Heart right ventricle (tissue), 16 donors: ENCODE data around the gene RANBP9. TPM values are rescaled to one million over a fixed set of nuclear protein-coding genes. Genes with fewer than 3 reads are reported as not detected.
A peak's percentile ranks its signal among the peaks of the same experiment; 100 is the strongest.

ENCODE experiments used
- ATAC-seq, 8 donors: fragments of 200-7000 bp; cut with Tn5 transposase; one replicate each; pipeline ENCODE4 v1.9.1; 2020; ENCODE audit warnings: mild to moderate bottlenecking in 8 of 8, moderate library complexity in 8 of 8, moderate number of reproducible peaks in 1 of 8
- DNase-seq, 2 donors: peaks; one replicate each; pipeline ENCODE4 v3.0.0-alpha.2; 2020
- H3K27ac ChIP-seq, 10 donors: fragments of 200-600 bp; sonication (generic) in 2 of 10; one replicate each; pipeline versions ENCODE4 v1.5.0 to v1.8.0; 2020 to 2022; ENCODE audit warnings: mild to moderate bottlenecking in 3 of 10
- H3K27me3 ChIP-seq, 7 donors: fragments of 200-600 bp; one replicate each; pipeline ENCODE4 v1.8.0; 2021 to 2022; ENCODE audit warnings: mild to moderate bottlenecking in 2 of 7
- H3K36me3 ChIP-seq, 9 donors: fragments of 200-600 bp; sonication (generic) in 1 of 9; one replicate each; pipeline versions ENCODE4 v1.5.0 to v1.8.0; 2020 to 2022; ENCODE audit warnings: mild to moderate bottlenecking in 2 of 9
- H3K4me1 ChIP-seq, 9 donors: fragments of 200-600 bp; sonication (generic) in 1 of 9; one replicate each; pipeline versions ENCODE4 v1.5.0 to v1.8.0; 2020 to 2022; ENCODE audit warnings: mild to moderate bottlenecking in 4 of 9
- H3K4me3 ChIP-seq, 10 donors: fragments of 200-600 bp; sonication (generic) in 2 of 10; one replicate each; pipeline versions ENCODE4 v1.5.0 to v1.8.0; 2020 to 2022; ENCODE audit warnings: mild to moderate bottlenecking in 7 of 10, moderate library complexity in 2 of 10
- H3K9me3 ChIP-seq, 11 donors: fragments of 200-600 bp in 10 of 11; sonication (generic) in 2 of 11; one replicate each; pipeline versions ENCODE4 v1.5.0 to v1.8.0; 2013 to 2022; ENCODE audit warnings: mild to moderate bottlenecking in 2 of 11, control low read depth in 1 of 11, moderate library complexity in 1 of 11
- WGBS, 2 donors: extraction: QIAGEN DNeasy Blood & Tissue Kit; methylation state at CpG; one replicate each; pipeline ENCODE4 v1.1.7; 2013; ENCODE audit warnings: inconsistent platforms in 1 of 2; 5-methylcytosine and 5-hydroxymethylcytosine counted together
- intact Hi-C, 10 donors: fragments of 100-400 bp; cut with DNase I; formaldehyde crosslinking; loops; one replicate each; pipeline versions ENCODE4 v1.11.1 to v1.14.2; 2022
- polyA plus RNA-seq, 2 donors: library from polyadenylated mRNA; stranded (reverse); fragments of 200-250 nt; gene quantifications; one replicate each; pipeline ENCODE4 v1.2.3, GENCODE V29; 2013
- total RNA-seq, 10 donors: library from RNA; stranded (reverse); fragmentation: NEBNext Ultra II Directional in 3 of 10; extraction: Animal tissue kit (Norgen Biotek cat#: 25700) in 3 of 10; gene quantifications; one replicate each; pipeline versions ENCODE4 v1.2.1 to v1.2.4, GENCODE V29; 2021 to 2023
- TF ChIP-seq, protein P1 (sequence below), 9 donors: fragments of 200-600 bp; sonication (generic) in 2 of 9; IDR thresholded peaks; one replicate each; pipeline versions ENCODE4 v1.5.0 to v1.8.0; 2021 to 2022; ENCODE audit warnings: antibody characterized with exemption in 9 of 9, mild to moderate bottlenecking in 5 of 9, moderate library complexity in 1 of 9
- donor health status: Arrhythmogenic right ventricular cardiomyopathy.
- donor health status: ischemic (EF 13 %, LVEDD 7.1; RV severe dilation, severe dysfunction).
- donor health status: healthy with polysubstance abuse.
- donor health status: DM: no; HTN: yes; CAD: no.
- donor health status: DM: no; HTN: no; CAD: no.
- donor health status: ischemic (EF 25% LVEDD 6.9; RV normal size, moderate dysfunction).
- donor health status: ischemic (EF 25% LVEDD 5.7; RV mildly dilated, moderate dysfunction).
- donor health status: healthy.
- donor health status: DM: yes; HTN: yes; CAD: no.
- donor health status: Ischemic cardiomyopathy.
- donor health status: ischemic (EF 35%, LVEDD 5.7; RV mildly dilated, moderate dysfunction).
- donor health status: nonischemic (EF 11% LVEDD 7.7; RV severe dilation, severe dysfunction).
- donor health status: DM: yes; HTN: yes; CAD: no.
- donor health status: PGD.
- donor health status: ischemic (EF 29% LVEDD 5.4; RV normal size, mild dysfunction).
- donor health status: nonischemic (EF 23%, LVEDD 6.1; RV moderate dilation, normal function).

The RANBP9 gene
- total and polyA plus RNA-seq, 12 donors, result 10.0 to 41.6 (median 33.8) TPM

GRCh38 chr6:13735031-13735430 is 23.4 kb upstream of the RANBP9 start:
- TF ChIP-seq, protein P1, sequence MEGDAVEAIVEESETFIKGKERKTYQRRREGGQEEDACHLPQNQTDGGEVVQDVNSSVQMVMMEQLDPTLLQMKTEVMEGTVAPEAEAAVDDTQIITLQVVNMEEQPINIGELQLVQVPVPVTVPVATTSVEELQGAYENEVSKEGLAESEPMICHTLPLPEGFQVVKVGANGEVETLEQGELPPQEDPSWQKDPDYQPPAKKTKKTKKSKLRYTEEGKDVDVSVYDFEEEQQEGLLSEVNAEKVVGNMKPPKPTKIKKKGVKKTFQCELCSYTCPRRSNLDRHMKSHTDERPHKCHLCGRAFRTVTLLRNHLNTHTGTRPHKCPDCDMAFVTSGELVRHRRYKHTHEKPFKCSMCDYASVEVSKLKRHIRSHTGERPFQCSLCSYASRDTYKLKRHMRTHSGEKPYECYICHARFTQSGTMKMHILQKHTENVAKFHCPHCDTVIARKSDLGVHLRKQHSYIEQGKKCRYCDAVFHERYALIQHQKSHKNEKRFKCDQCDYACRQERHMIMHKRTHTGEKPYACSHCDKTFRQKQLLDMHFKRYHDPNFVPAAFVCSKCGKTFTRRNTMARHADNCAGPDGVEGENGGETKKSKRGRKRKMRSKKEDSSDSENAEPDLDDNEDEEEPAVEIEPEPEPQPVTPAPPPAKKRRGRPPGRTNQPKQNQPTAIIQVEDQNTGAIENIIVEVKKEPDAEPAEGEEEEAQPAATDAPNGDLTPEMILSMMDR (IDR thresholded peaks at IDR 0.05), result no peak
- DNase-seq, result no peak
- Histone ChIP-seq H3K4me3 (no peak overlapping the region), H3K9me3 (no peaks in the 10 kb centered on the region), H3K27me3 (no peaks in the 10 kb centered on the region), H3K36me3 (no peaks in the 10 kb centered on the region), H3K27ac (no peak overlapping the region), H3K4me1 (peaks cover 0 to 10% (median 0%) of the 10 kb centered on the region in 9 donors)
- intact Hi-C loops, result no loop called here
- no peak for ATAC-seq
- WGBS, 2 donors, result 89 to 91% methylated on average over 2 of the region's 2 CpGs

DNA sequence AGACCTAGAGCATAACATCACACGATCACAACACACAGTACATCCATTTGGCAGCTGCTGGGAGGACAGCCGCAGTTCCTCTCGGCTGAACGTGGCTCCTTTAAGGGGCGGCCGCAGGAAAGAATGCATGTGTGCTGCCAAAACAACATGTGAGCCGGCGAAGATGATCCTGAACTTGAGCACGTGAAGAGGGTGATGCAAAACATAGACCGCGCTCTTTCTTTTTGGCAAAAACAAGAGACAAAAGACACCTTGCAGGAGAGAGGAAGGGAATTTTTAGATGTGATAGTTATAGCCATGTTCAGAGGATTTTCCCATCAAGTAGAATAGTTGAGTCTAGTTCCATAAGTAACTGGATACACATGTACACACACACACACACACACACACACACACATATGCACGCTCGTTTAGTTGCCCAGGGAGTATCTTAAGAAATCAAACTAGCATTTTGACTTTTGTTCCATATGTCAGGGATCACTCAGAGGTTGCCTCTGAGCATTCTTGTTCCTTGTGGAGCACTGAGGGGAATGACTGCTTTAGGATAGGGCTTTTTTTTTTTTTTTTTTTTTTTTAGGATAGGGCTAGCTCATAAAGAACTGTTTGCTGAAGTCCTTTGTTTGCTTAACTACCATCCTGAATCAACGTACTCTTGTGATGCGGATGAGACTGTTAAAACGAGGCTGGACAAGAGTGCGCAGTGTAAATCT is 21.7 kb upstream of the RANBP9 start:
- ATAC-seq (peak in 7 of 8 donors; percentile 79 to 89 (median 84)), DNase-seq (peak; percentile 22 to 48)
- no peaks in the 10 kb centered on the region for H3K36me3 ChIP-seq
- no peaks in the 10 kb centered on the region for H3K9me3 ChIP-seq
- intact Hi-C loops, result no loop called here
- TF ChIP-seq, protein P1 (IDR thresholded peaks at IDR 0.05), result no peak
- WGBS, 2 donors, result 24 to 26% methylated on average over 17 of the region's 17 CpGs
- peak overlapping the region in 5 of 10 donors; percentile 14 to 33 (median 15) for H3K4me3 ChIP-seq
- H3K27me3 ChIP-seq, result no peaks in the 10 kb centered on the region
- peaks cover 0 to 10% (median 0%) of the 10 kb centered on the region in 9 donors for H3K4me1 ChIP-seq
- H3K27ac ChIP-seq, result no peak overlapping the region

DNA sequence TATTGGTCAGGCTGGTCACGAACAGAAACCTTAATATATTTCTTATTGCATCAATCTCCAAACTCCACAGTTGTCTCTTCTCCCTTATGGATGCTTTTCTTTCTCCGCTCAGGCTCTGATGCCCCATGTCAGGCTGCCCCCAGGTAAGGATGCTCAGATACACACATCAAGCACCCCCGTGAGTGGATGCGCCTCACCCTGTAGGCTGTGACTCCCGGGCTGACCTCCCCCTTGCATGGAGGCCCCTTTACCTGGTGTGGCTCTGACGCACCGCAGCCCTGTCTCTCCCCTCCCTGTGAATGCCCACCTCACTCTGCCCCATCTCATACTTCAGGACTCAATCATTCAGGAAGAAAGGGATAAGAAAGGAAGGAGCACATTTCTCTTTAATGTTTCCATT is 19.1 kb upstream of the RANBP9 start:
- Histone ChIP-seq H3K4me1 (peaks cover 0 to 10% (median 0%) of the 10 kb centered on the region in 9 donors), H3K4me3 (no peak overlapping the region), H3K27ac (no peak overlapping the region), H3K9me3 (no peaks in the 10 kb centered on the region), H3K27me3 (no peaks in the 10 kb centered on the region), H3K36me3 (no peaks in the 10 kb centered on the region)
- TF ChIP-seq, protein P1 (IDR thresholded peaks at IDR 0.05), result no peak
- intact Hi-C loops, result no loop called here
- 93% methylated on average over 7 of the region's 7 CpGs for WGBS, 2 donors
- ATAC-seq (no peak), DNase-seq (no peak)

- DNase-seq, result no peak
- intact Hi-C loops, result no loop called here
- Histone ChIP-seq H3K36me3 (no peaks in the 10 kb centered on the region), H3K4me3 (no peak overlapping the region), H3K27ac (no peak overlapping the region), H3K27me3 (no peaks in the 10 kb centered on the region), H3K4me1 (peaks cover 0 to 10% (median 0%) of the 10 kb centered on the region in 9 donors), H3K9me3 (no peaks in the 10 kb centered on the region)
- no peak for ATAC-seq
- TF ChIP-seq, protein P1 (IDR thresholded peaks at IDR 0.05), result no peak
- WGBS, 2 donors, result 86 to 100% methylated on average over 2 of the region's 2 CpGs
These were observed 18.3 kb upstream of the RANBP9 start for GRCh38 chr6:13729891-13730290.
